Stomach (tissue), 4 donors: Measurements from ENCODE around the gene BBS9.

Source experiments
- CTCF ChIP-seq, 7 experiments: fragments of 450-650 bp in 4 of 7; fragments of 200-600 bp in 3 of 7; sonication (generic) in 3 of 7; IDR thresholded peaks; one replicate each; pipeline ENCODE4 v1.5.1; 2016 to 2019; ENCODE audit warnings: antibody characterized with exemption in 7 of 7, control low read depth in 2 of 7, mild to moderate bottlenecking in 1 of 7
- EP300 ChIP-seq: sonication (generic); formaldehyde crosslinking; IDR thresholded peaks from one replicate; pipeline ENCODE4 v1.6.1; 2017; ENCODE audit warnings: antibody characterized with exemption
- POLR2A ChIP-seq, 4 donors: fragments of 450-650 bp; IDR thresholded peaks; one replicate each; pipeline ENCODE4 v1.6.1; 2016; ENCODE audit warnings: antibody characterized with exemption in 4 of 4, control low read depth in 2 of 4, mild to moderate bottlenecking in 1 of 4, moderate library complexity in 1 of 4
- POLR2AphosphoS5 ChIP-seq, 3 donors: sonication (generic); formaldehyde crosslinking; IDR thresholded peaks; one replicate each; pipeline ENCODE4 v1.6.1; 2016; ENCODE audit warnings: antibody characterized with exemption in 3 of 3

- no peak for TF ChIP-seq CTCF (IDR thresholded peaks at IDR 0.05)
- no peak for TF ChIP-seq POLR2A (IDR thresholded peaks at IDR 0.05)
- TF ChIP-seq POLR2AphosphoS5 (IDR thresholded peaks at IDR 0.05) = no peak
- no peak for TF ChIP-seq EP300
Observed at GRCh38 chr7:33410266-33410665, 280.9 kb downstream of the BBS9 start.
